H1 (cell line): Measurements from ENCODE around the gene ALG11. TPM values are rescaled to one million over a fixed set of nuclear protein-coding genes. Genes with fewer than 3 reads are reported as not detected.

Experiments
- CTCF ChIA-PET: fragments of 300-600 bp; sonication (Branson Sonifier 250); formaldehyde crosslinking; loops from one replicate; lab custom pipeline; 2021; ENCODE audit not compliant: partially characterized antibody; lab: Charles Lee
- POLR2A ChIA-PET: fragments of 300-600 bp; sonication (Branson Sonifier 250); formaldehyde crosslinking; loops from one replicate; lab custom pipeline; 2021; ENCODE audit warnings: inconsistent platforms; ENCODE audit not compliant: partially characterized antibody; lab: Charles Lee
- DNase-seq, 2 experiments: peaks; one replicate each; pipeline versions ENCODE4 v3.0.0 to v3.0.0-alpha.2; 2010 to 2022; ENCODE audit warnings: low spot score in 2 of 2, low read depth in 1 of 2, mixed read lengths in 1 of 2
- FAIRE-seq: peaks from 2 replicates; lab custom pipeline; 2011; peaks lifted over from hg19 to GRCh38; lab: Jason Lieb, UNC
- H2AFZ ChIP-seq: 2 replicates; pipeline ENCODE4 v1.8.1; 2012; ENCODE audit warnings: low read length, inconsistent platforms
- H2AK5ac ChIP-seq: 2 replicates; pipeline ENCODE4 v1.6.1; 2013; ENCODE audit warnings: low read depth, low read length
- H2BK120ac ChIP-seq: replicated peaks from 2 replicates; pipeline ENCODE3; 2013; ENCODE audit warnings: low read depth, low read length, inconsistent platforms
- H2BK12ac ChIP-seq: 2 replicates; pipeline ENCODE4 v1.6.1; 2013; ENCODE audit warnings: low read depth, low read length
- H2BK15ac ChIP-seq: 2 replicates; pipeline ENCODE4 v1.6.1; 2013; ENCODE audit warnings: low read length
- H2BK20ac ChIP-seq: 2 replicates; pipeline ENCODE4 v1.6.1; 2013; ENCODE audit warnings: low read length
- H2BK5ac ChIP-seq: 2 replicates; pipeline ENCODE4 v1.6.1; 2013; ENCODE audit warnings: low read depth, low read length
- H3K14ac ChIP-seq: 2 replicates; pipeline ENCODE4 v1.6.1; 2013; ENCODE audit warnings: inconsistent platforms; ENCODE audit not compliant: insufficient read length
- H3K18ac ChIP-seq: 2 replicates; pipeline ENCODE4 v1.6.1; 2013; ENCODE audit warnings: low read length; ENCODE audit errors: extremely low read depth
- H3K23ac ChIP-seq: 2 replicates; pipeline ENCODE4 v1.6.1; 2013; ENCODE audit warnings: inconsistent platforms; ENCODE audit not compliant: insufficient read length
- H3K23me2 ChIP-seq: 2 replicates; pipeline ENCODE4 v1.6.1; 2013; ENCODE audit warnings: low read depth, low read length
- H3K27ac ChIP-seq: 2 replicates; pipeline ENCODE4 v1.6.1; 2011; ENCODE audit warnings: low read depth, low read length, inconsistent platforms
- H3K27me3 ChIP-seq, 4 experiments: replicated peaks in 1 of 4; 1 replicate in 1 of 4; 2 replicates in 3 of 4; pipeline versions ENCODE4 v1.6.1 to v1.8.1; 2011 to 2013; ENCODE audit warnings: low read length in 3 of 4, mild to moderate bottlenecking in 3 of 4, inconsistent platforms in 2 of 4, mixed read lengths in 2 of 4, moderate library complexity in 1 of 4; ENCODE audit not compliant: control insufficient read depth in 3 of 4, insufficient read depth in 3 of 4; ENCODE audit errors: extremely low read depth in 1 of 4
- H3K36me3 ChIP-seq, 4 experiments: 2 replicates each; pipeline versions ENCODE4 v1.6.1 to v1.8.1; 2011 to 2013; ENCODE audit warnings: mild to moderate bottlenecking in 4 of 4, low read length in 3 of 4, moderate library complexity in 2 of 4, control low read depth in 1 of 4, inconsistent platforms in 1 of 4; ENCODE audit not compliant: insufficient read depth in 4 of 4, control insufficient read depth in 2 of 4
- H3K4ac ChIP-seq: replicated peaks from 2 replicates; pipeline ENCODE3; 2013; ENCODE audit warnings: low read length, low read depth, mixed read lengths, inconsistent platforms; ENCODE audit not compliant: insufficient read length
- H3K4me1 ChIP-seq, 4 experiments: replicated peaks in 1 of 4; 1 replicate in 1 of 4; 2 replicates in 3 of 4; pipeline versions ENCODE4 v1.6.1 to v1.8.1; 2011 to 2013; ENCODE audit warnings: low read length in 3 of 4, inconsistent platforms in 2 of 4, mixed read lengths in 1 of 4; ENCODE audit not compliant: insufficient read depth in 4 of 4, control insufficient read depth in 3 of 4
- H3K4me2 ChIP-seq, 2 experiments: 2 replicates each; pipeline versions ENCODE4 v1.6.1 to v1.8.1; 2011 to 2013; ENCODE audit warnings: low read depth in 2 of 2, low read length in 2 of 2, control low read depth in 1 of 2, inconsistent platforms in 1 of 2, mild to moderate bottlenecking in 1 of 2; ENCODE audit not compliant: insufficient read depth in 1 of 2
- H3K4me3 ChIP-seq, 4 experiments: fragments of 200-600, 300-600 bp in 1 of 4; sonication (generic), shearing (Covaris generic), sonication (Bioruptor Twin) in 1 of 4; 2 replicates each; pipeline versions ENCODE4 v1.5.1 to v1.8.1; 2011 to 2016; ENCODE audit warnings: low read length in 4 of 4, low read depth in 3 of 4, control low read depth in 2 of 4, inconsistent platforms in 2 of 4, mild to moderate bottlenecking in 2 of 4, mixed read lengths in 1 of 4, moderate library complexity in 1 of 4; ENCODE audit not compliant: insufficient read depth in 2 of 4; ENCODE audit errors: extremely low read depth in 1 of 4
- H3K56ac ChIP-seq: replicated peaks from 2 replicates; pipeline ENCODE3; 2013; ENCODE audit warnings: low read depth, mild to moderate bottlenecking, mixed read lengths, low read length, inconsistent platforms; ENCODE audit not compliant: insufficient read length
- H3K79me1 ChIP-seq: 2 replicates; pipeline ENCODE4 v1.6.1; 2013; ENCODE audit warnings: low read depth, low read length, control low read depth
- H3K79me2 ChIP-seq, 2 experiments: 2 replicates each; pipeline versions ENCODE4 v1.6.1 to v1.8.1; 2012 to 2013; ENCODE audit warnings: low read length in 2 of 2, mild to moderate bottlenecking in 2 of 2, inconsistent platforms in 1 of 2; ENCODE audit not compliant: insufficient read depth in 2 of 2, control insufficient read depth in 1 of 2
- H3K9ac ChIP-seq, 4 experiments: replicated peaks in 1 of 4; 1 replicate in 1 of 4; 2 replicates in 3 of 4; pipeline versions ENCODE4 v1.6.1 to v1.8.1; 2011 to 2013; ENCODE audit warnings: low read depth in 3 of 4, low read length in 3 of 4, control low read depth in 2 of 4, mild to moderate bottlenecking in 2 of 4, moderate library complexity in 2 of 4, inconsistent platforms in 1 of 4; ENCODE audit errors: extremely low read depth in 1 of 4
- H3K9me3 ChIP-seq, 2 experiments: 2 replicates each; pipeline versions ENCODE4 v1.6.1 to v1.8.1; 2012 to 2013; ENCODE audit warnings: mild to moderate bottlenecking in 2 of 2, moderate library complexity in 2 of 2, control low read depth in 1 of 2, inconsistent platforms in 1 of 2, low read depth in 1 of 2, low read length in 1 of 2, mixed read lengths in 1 of 2; ENCODE audit not compliant: insufficient read depth in 2 of 2
- H4K20me1 ChIP-seq, 2 experiments: replicated peaks in 1 of 2; 2 replicates each; pipeline versions ENCODE3 to v1.8.1; 2011 to 2013; ENCODE audit warnings: inconsistent platforms in 2 of 2, low read length in 2 of 2, mild to moderate bottlenecking in 1 of 2; ENCODE audit not compliant: insufficient read depth in 2 of 2, control insufficient read depth in 1 of 2
- H4K5ac ChIP-seq: 2 replicates; pipeline ENCODE4 v1.6.1; 2013; ENCODE audit warnings: low read length, low read depth, mixed read lengths, inconsistent platforms; ENCODE audit not compliant: insufficient read length
- H4K8ac ChIP-seq: 2 replicates; pipeline ENCODE4 v1.8.0; 2013; ENCODE audit warnings: mild to moderate bottlenecking, moderate library complexity, low read length, inconsistent platforms; ENCODE audit not compliant: insufficient read depth; ENCODE audit errors: extremely low read depth
- H4K91ac ChIP-seq: replicated peaks from 2 replicates; pipeline ENCODE3; 2013; ENCODE audit warnings: low read length, mixed read lengths, inconsistent platforms; ENCODE audit not compliant: insufficient read length
- CTCF ChIP-seq, 3 experiments: IDR thresholded peaks; 1 replicate in 2 of 3; 2 replicates in 1 of 3; pipeline versions ENCODE4 v1.5.1 to v1.6.1; 2011; ENCODE audit warnings: low read length in 3 of 3, mild to moderate bottlenecking in 3 of 3, inconsistent platforms in 2 of 3, low read depth in 1 of 3, moderate library complexity in 1 of 3; ENCODE audit not compliant: insufficient read depth in 1 of 3; ENCODE audit errors: control extremely low read depth in 1 of 3
- HDAC2 ChIP-seq, 2 experiments: fragments of 300-600 bp in 1 of 2; sonication (generic) in 1 of 2; IDR thresholded peaks; 2 replicates each; pipeline ENCODE4 v1.6.1; 2011 to 2012; ENCODE audit warnings: low read depth in 2 of 2, low read length in 2 of 2, mild to moderate bottlenecking in 2 of 2, moderate library complexity in 2 of 2, borderline replicate concordance in 1 of 2, inconsistent platforms in 1 of 2
- KDM1A ChIP-seq: fragments of 200-600, 300-600 bp; sonication (generic); IDR thresholded peaks from 2 replicates; pipeline ENCODE4 v1.7.1; 2016; ENCODE audit warnings: mild to moderate bottlenecking, low read length, borderline replicate concordance
- NANOG ChIP-seq: IDR thresholded peaks from 2 replicates; pipeline ENCODE4 v1.6.1; 2011; ENCODE audit warnings: low read length, low read depth, mild to moderate bottlenecking, inconsistent platforms; ENCODE audit not compliant: insufficient read depth, poor library complexity, severe bottlenecking
- RAD21 ChIP-seq, 2 experiments: IDR thresholded peaks in 1 of 2; conservative IDR thresholded peaks in 1 of 2; 2 replicates each; pipeline ENCODE4 v1.6.1; 2011; ENCODE audit warnings: low read depth in 2 of 2, low read length in 2 of 2, improper control_type of control experiment in 1 of 2, inconsistent platforms in 1 of 2, mild to moderate bottlenecking in 1 of 2, moderate library complexity in 1 of 2
- RBBP5 ChIP-seq: IDR thresholded peaks from 2 replicates; pipeline ENCODE4 v1.7.1; 2012; ENCODE audit warnings: low read depth, mild to moderate bottlenecking, inconsistent platforms, low read length, moderate library complexity, borderline replicate concordance
- WGBS, 2 experiments: shearing (Covaris generic) in 1 of 2; methylation state at CpG; one replicate each; pipeline versions ENCODE4 v1.1.6 to v1.1.7; 2013 to 2015; ENCODE audit warnings: low lambda C conversion rate in 2 of 2, mixed read lengths in 2 of 2, inconsistent platforms in 1 of 2, low coverage in 1 of 2, missing lambda C conversion rate in 1 of 2; ENCODE audit not compliant: insufficient replicate concordance in 2 of 2, insufficient coverage in 1 of 2, insufficient read length in 1 of 2; ENCODE audit errors: extremely low coverage in 1 of 2, missing lambda C conversion rate in 1 of 2; 5-methylcytosine and 5-hydroxymethylcytosine counted together
- polyA plus RNA-seq, 7 experiments: library from polyadenylated mRNA; depleted of rRNA in 3 of 7; stranded (reverse) in 5 of 7; unstranded in 2 of 7; fragments of >200 nt in 5 of 7; fragments of 200-250 nt in 2 of 7; gene quantifications; 1 replicate in 5 of 7; 2 replicates in 1 of 7; 4 replicates in 1 of 7; pipeline versions ENCODE4 v1.2.1 to v1.2.3, GENCODE V29; 2011 to 2013; ENCODE audit warnings: missing spikeins in 2 of 7, mixed read lengths in 2 of 7
- total RNA-seq: library from RNA; stranded (reverse); fragmentation: NEBNext Ultra II Directional; extraction: Animal tissue kit (Norgen Biotek cat#: 25700); gene quantifications from 2 replicates; pipeline ENCODE4 v1.2.1, GENCODE V29; 2021

The ALG11 gene
- total and polyA plus RNA-seq, 2 of the 8 experiments (the other 6 are each of a cell fraction or from before 2014, with no cell fraction given): 5.2 to 39.9 TPM

- Histone ChIP-seq H3K79me1 (peaks cover 2% of the 10 kb centered on the region; the same call in 1 of the 2 replicates), H3K14ac (no peak overlapping the region), H4K91ac (no peak overlapping the region), H3K36me3 (peaks cover 3 to 60% (median 36%) of the 10 kb centered on the region in 4 experiments; a peak in 7 of 8 replicates), H3K4me1 (no peaks in the 10 kb centered on the region), H3K27ac (no peak overlapping the region), H2BK15ac (no peak overlapping the region), H3K79me2 (peaks cover 0 to 12% of the 10 kb centered on the region in 2 experiments; a peak in 2 of 4 replicates), H4K20me1 (no peaks in the 10 kb centered on the region), H2AK5ac (no peak overlapping the region), H3K27me3 (no peaks in the 10 kb centered on the region), H3K4me2 (no peak overlapping the region), H4K8ac (no peak overlapping the region), H3K18ac (no peak overlapping the region), H2BK120ac (no peak overlapping the region), H2BK20ac (no peak overlapping the region), H3K23me2 (no peaks in the 10 kb centered on the region), H3K9ac (no peak overlapping the region), H4K5ac (no peak overlapping the region), H3K9me3 (peaks cover 12 to 14% of the 10 kb centered on the region in 2 experiments; a peak in 2 of 4 replicates), H3K4ac (no peak overlapping the region), H2BK12ac (no peak overlapping the region), H3K56ac (no peak overlapping the region), H2BK5ac (no peak overlapping the region), H3K23ac (no peak overlapping the region), H2AFZ (no peak overlapping the region), H3K4me3 (no peak overlapping the region)
- FAIRE-seq: no peak
- CTCF ChIA-PET: interaction anchor here (0.7 to 2.4 kb wide), 6 partner anchors 14 to 102 kb away, joined by 3 to 7 read pairs (median 6); partner anchors contain the start of genes ALG11 and NEK5
- 90% methylated on average over 3 of the region's 3 CpGs; no CpG with 5 or more reads in 1 of the 2 experiments for WGBS, 2 experiments
- POLR2A ChIA-PET: interaction anchor here (0.9 to 1.7 kb wide), 4 partner anchors 10 to 28 kb away, joined by 3 to 5 read pairs (median 4); partner anchors contain the start of gene ALG11
- peak in 1 of 2 experiments; percentile 47 for DNase-seq
- TF ChIP-seq HDAC2 (IDR thresholded peaks at IDR 0.05; ENCODE audit: borderline replicate concordance in 1 of 2, low read depth in 2 of 2, low read length in 2 of 2) (no peak), RAD21 (IDR thresholded peaks at IDR 0.05 in 1 of 2, conservative IDR thresholded peaks at IDR 0.05 in 1 of 2; ENCODE audit: low read depth in 2 of 2, low read length in 2 of 2) (peak; percentile 43 to 55; a peak in 3 of 4 replicates), KDM1A (no peak), CTCF (IDR thresholded peaks at IDR 0.05; ENCODE audit: control extremely low read depth in 1 of 3, insufficient read depth in 1 of 3, low read depth in 1 of 3, low read length in 3 of 3) (peak; percentile 26 to 52 (median 39); a peak in 3 of 4 replicates), NANOG (no peak), RBBP5 (no peak)
These were observed 14.0 kb downstream of the ALG11 start for GRCh38 chr13:52026246-52026626.
